Endothelial cell of umbilical vein (primary cell): ENCODE measurements around the gene CD300LB. TPM values are rescaled to one million over a fixed set of nuclear protein-coding genes. Genes with fewer than 3 reads are reported as not detected.

Experiments used
- BruUV-seq: library from RNA; stranded (reverse); fragments of 400-500 nt; replicated peaks from 2 replicates; lab custom pipeline; 2021; lab: Mats Ljungman, UMichigan
- CTCF ChIA-PET: fragments of 300-600, 350-600 bp; sonication (Branson Sonifier 250); formaldehyde crosslinking; loops from one replicate; lab custom pipeline; 2021; ENCODE audit warnings: antibody characterized with exemption, inconsistent platforms; lab: Charles Lee
- POLR2A ChIA-PET: fragments of 300-600, 350-600 bp; sonication (Branson Sonifier 250); formaldehyde crosslinking; loops from one replicate; lab custom pipeline; 2021; ENCODE audit warnings: antibody characterized with exemption, inconsistent platforms; lab: Charles Lee
- DNase-seq: peaks from one replicate; pipeline ENCODE4 v3.0.0-alpha.2; 2011; ENCODE audit warnings: low read depth, low spot score
- FAIRE-seq: peaks from 2 replicates; lab custom pipeline; 2011; peaks lifted over from hg19 to GRCh38; lab: Jason Lieb, UNC
- H2AFZ ChIP-seq: 2 replicates; pipeline ENCODE4 v1.6.0; 2012; ENCODE audit warnings: low read depth, low read length, control low read depth, inconsistent platforms
- H3K27ac ChIP-seq: 2 replicates; pipeline ENCODE4 v1.5.1; 2011; ENCODE audit warnings: low read depth, mild to moderate bottlenecking, control low read depth, low read length, moderate library complexity; ENCODE audit not compliant: insufficient read depth
- H3K27me3 ChIP-seq, 2 experiments: 2 replicates each; pipeline versions ENCODE4 v1.6.0 to v1.6.1; 2011; ENCODE audit warnings: low read length in 2 of 2, mixed read lengths in 1 of 2; ENCODE audit not compliant: control insufficient read depth in 2 of 2, insufficient read depth in 2 of 2
- H3K36me3 ChIP-seq, 2 experiments: 2 replicates in 1 of 2; 3 replicates in 1 of 2; pipeline ENCODE4 v1.5.1; 2011; ENCODE audit warnings: low read length in 2 of 2, mild to moderate bottlenecking in 1 of 2, moderate library complexity in 1 of 2; ENCODE audit not compliant: control insufficient read depth in 2 of 2, insufficient read depth in 2 of 2; ENCODE audit errors: extremely low read depth in 1 of 2
- H3K4me1 ChIP-seq: 3 replicates; pipeline ENCODE4 v1.5.1; 2011; ENCODE audit warnings: mild to moderate bottlenecking, low read length; ENCODE audit not compliant: control insufficient read depth, insufficient read depth; ENCODE audit errors: extremely low read depth
- H3K4me2 ChIP-seq: 2 replicates; pipeline ENCODE4 v1.6.1; 2011; ENCODE audit warnings: low read length, control low read depth, mixed read lengths; ENCODE audit not compliant: insufficient read depth
- H3K4me3 ChIP-seq, 3 experiments: fragments of 200-600 bp in 1 of 3; sonication (generic), shearing (Covaris generic) in 1 of 3; replicated peaks in 1 of 3; 2 replicates each; pipeline ENCODE4 v1.5.1; 2011 to 2016; ENCODE audit warnings: control low read depth in 3 of 3, low read length in 3 of 3, mild to moderate bottlenecking in 2 of 3, inconsistent platforms in 1 of 3, low read depth in 1 of 3, moderate library complexity in 1 of 3; ENCODE audit not compliant: insufficient read depth in 1 of 3
- H3K79me2 ChIP-seq: 2 replicates; pipeline ENCODE4 v1.6.0; 2012; ENCODE audit warnings: low read length, inconsistent platforms; ENCODE audit not compliant: control insufficient read depth, insufficient read depth
- H3K9ac ChIP-seq: replicated peaks from 2 replicates; pipeline ENCODE3; 2011; ENCODE audit warnings: low read length, control low read depth; ENCODE audit not compliant: insufficient read depth; ENCODE audit errors: extremely low read depth
- H3K9me1 ChIP-seq: replicated peaks from 3 replicates; pipeline ENCODE4 v1.6.0; 2011; ENCODE audit warnings: mild to moderate bottlenecking, low read length; ENCODE audit not compliant: control insufficient read depth, insufficient read depth; ENCODE audit errors: extremely low read depth
- H3K9me3 ChIP-seq: replicated peaks from 2 replicates; pipeline ENCODE4 v1.5.1; 2012; ENCODE audit warnings: low read length, inconsistent platforms; ENCODE audit not compliant: control insufficient read depth, insufficient read depth
- H4K20me1 ChIP-seq: replicated peaks from 2 replicates; pipeline ENCODE3; 2011; ENCODE audit warnings: mild to moderate bottlenecking, low read length; ENCODE audit not compliant: control insufficient read depth, insufficient read depth; ENCODE audit errors: extremely low read depth
- EZH2 ChIP-seq: IDR thresholded peaks from 2 replicates; pipeline ENCODE4 v1.6.1; 2012; ENCODE audit warnings: borderline replicate concordance, low read depth, mild to moderate bottlenecking, moderate library complexity, low read length, inconsistent platforms; ENCODE audit not compliant: severe bottlenecking
- FOS ChIP-seq: IDR thresholded peaks from 2 replicates; pipeline ENCODE4 v1.6.1; 2011; ENCODE audit warnings: mild to moderate bottlenecking, low read length, moderate library complexity, borderline replicate concordance; ENCODE audit not compliant: insufficient read depth
- GATA2 ChIP-seq: IDR thresholded peaks from 2 replicates; pipeline ENCODE4 v1.7.0; 2011; ENCODE audit warnings: low read depth, mild to moderate bottlenecking, moderate library complexity, mixed read lengths, low read length; ENCODE audit not compliant: insufficient read length, insufficient read depth
- JUN ChIP-seq: IDR thresholded peaks from 2 replicates; pipeline ENCODE4 v1.6.1; 2011; ENCODE audit warnings: borderline replicate concordance, low read depth; ENCODE audit not compliant: insufficient read length, insufficient read depth
- MYC ChIP-seq: IDR thresholded peaks from one replicate; pipeline ENCODE4 v1.6.1; 2011; ENCODE audit warnings: mild to moderate bottlenecking, low read depth, low read length
- POLR2A ChIP-seq: IDR thresholded peaks from 2 replicates; pipeline ENCODE4 v1.6.1; 2012; ENCODE audit warnings: low read depth, mild to moderate bottlenecking, control low read depth, low read length
- POLR2AphosphoS5 ChIP-seq: IDR thresholded peaks from 2 replicates; pipeline ENCODE4 v1.6.1; 2012; ENCODE audit warnings: low read depth, mild to moderate bottlenecking, control low read depth, low read length, moderate library complexity; ENCODE audit not compliant: insufficient read depth
- dilution Hi-C: fragments of 300-500 bp; cut with MboI; formaldehyde crosslinking; loops from one replicate; pipeline ENCODE4 v1.15.0; 2019; ENCODE audit warnings: low sequenced_read_pairs; ENCODE audit not compliant: extremely low pct_ligation_motif_present
- intact Hi-C: fragments of 100-400 bp; cut with micrococcal nuclease; formaldehyde crosslinking; loops from one replicate; pipeline ENCODE4 v1.10.0; 2022
- polyA plus RNA-seq, 4 experiments: library from polyadenylated mRNA; depleted of rRNA in 3 of 4; stranded (reverse) in 3 of 4; unstranded in 1 of 4; fragments of >200 nt; gene quantifications; 2 replicates each; pipeline versions ENCODE4 v1.2.1 to v1.2.3, GENCODE V29; 2011 to 2012; ENCODE audit warnings: missing spikeins in 1 of 4
- total RNA-seq: library from RNA; stranded (reverse); gene quantifications from 2 replicates; pipeline ENCODE4 v1.2.3, GENCODE V29; 2021
- TF ChIP-seq, protein P1 (sequence below): IDR thresholded peaks from 2 replicates; pipeline ENCODE4 v1.6.1; 2011; ENCODE audit not compliant: insufficient read depth, insufficient read length
- TF ChIP-seq, protein P2 (sequence below), 2 donors: IDR thresholded peaks; 1 replicate in 1 of 2; 2 replicates in 1 of 2; pipeline ENCODE4 v1.5.1; 2011; ENCODE audit warnings: low read length in 2 of 2, mild to moderate bottlenecking in 2 of 2, moderate library complexity in 2 of 2, control low read depth in 1 of 2, inconsistent platforms in 1 of 2, low read depth in 1 of 2; ENCODE audit not compliant: insufficient read depth in 1 of 2; ENCODE audit errors: extremely low read depth in 1 of 2

The CD300LB gene
- total and polyA plus RNA-seq, 2 donors (not counting 3 experiments of a cell fraction or from before 2014, with no cell fraction given), result not detected

DNA sequence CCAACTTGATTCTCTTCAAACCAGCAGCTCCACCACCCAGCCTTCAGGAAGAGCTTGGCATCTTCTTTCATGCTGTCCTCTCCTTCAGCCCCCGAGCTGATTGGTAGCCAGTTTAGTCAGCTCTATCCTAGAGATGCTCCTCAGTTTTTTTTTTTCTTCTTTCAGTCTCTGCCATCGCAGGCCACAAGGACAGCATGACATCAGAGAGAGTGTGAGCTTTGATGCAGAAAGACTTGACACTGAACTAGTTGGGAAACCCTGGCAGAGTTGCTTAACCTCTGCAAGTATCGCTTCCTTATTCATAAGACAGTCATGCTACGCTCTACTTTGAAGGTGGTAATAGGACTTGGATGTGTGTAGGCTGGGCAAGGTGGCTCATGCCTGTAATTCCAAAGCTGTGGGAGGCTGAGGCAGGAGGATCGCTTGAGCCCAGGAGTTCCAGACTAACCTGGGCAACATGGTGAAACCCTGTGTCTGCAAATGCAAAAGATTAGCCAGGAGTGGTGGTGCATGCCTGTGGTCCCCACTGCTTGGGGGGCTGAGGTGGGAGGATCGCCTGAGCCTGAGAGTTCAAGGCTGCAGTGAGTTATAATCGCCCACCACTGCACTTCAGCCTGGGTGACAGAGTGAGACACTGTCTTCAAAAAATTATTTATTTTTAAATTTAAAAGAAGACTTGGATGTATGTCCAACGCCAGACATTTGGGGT is 2.6 kb downstream of the CD300LB start:
- no peak overlapping the region for H3K9ac ChIP-seq
- intact Hi-C loops, result no loop called here
- no peaks in the 10 kb centered on the region for H3K9me3 ChIP-seq
- POLR2A ChIA-PET, result no interaction called here
- CTCF ChIA-PET, result no interaction called here
- no peak overlapping the region for H3K27ac ChIP-seq
- H2AFZ ChIP-seq, result no peak overlapping the region
- no peaks in the 10 kb centered on the region for H3K79me2 ChIP-seq
- H4K20me1 ChIP-seq, result no peaks in the 10 kb centered on the region
- no peaks in the 10 kb centered on the region for H3K4me1 ChIP-seq
- TF ChIP-seq, protein P1, sequence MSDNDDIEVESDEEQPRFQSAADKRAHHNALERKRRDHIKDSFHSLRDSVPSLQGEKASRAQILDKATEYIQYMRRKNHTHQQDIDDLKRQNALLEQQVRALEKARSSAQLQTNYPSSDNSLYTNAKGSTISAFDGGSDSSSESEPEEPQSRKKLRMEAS, result no peak
- TF ChIP-seq GATA2, result no peak
- no peak for TF ChIP-seq FOS
- TF ChIP-seq, protein P2, sequence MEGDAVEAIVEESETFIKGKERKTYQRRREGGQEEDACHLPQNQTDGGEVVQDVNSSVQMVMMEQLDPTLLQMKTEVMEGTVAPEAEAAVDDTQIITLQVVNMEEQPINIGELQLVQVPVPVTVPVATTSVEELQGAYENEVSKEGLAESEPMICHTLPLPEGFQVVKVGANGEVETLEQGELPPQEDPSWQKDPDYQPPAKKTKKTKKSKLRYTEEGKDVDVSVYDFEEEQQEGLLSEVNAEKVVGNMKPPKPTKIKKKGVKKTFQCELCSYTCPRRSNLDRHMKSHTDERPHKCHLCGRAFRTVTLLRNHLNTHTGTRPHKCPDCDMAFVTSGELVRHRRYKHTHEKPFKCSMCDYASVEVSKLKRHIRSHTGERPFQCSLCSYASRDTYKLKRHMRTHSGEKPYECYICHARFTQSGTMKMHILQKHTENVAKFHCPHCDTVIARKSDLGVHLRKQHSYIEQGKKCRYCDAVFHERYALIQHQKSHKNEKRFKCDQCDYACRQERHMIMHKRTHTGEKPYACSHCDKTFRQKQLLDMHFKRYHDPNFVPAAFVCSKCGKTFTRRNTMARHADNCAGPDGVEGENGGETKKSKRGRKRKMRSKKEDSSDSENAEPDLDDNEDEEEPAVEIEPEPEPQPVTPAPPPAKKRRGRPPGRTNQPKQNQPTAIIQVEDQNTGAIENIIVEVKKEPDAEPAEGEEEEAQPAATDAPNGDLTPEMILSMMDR (IDR thresholded peaks at IDR 0.05; ENCODE audit: extremely low read depth in 1 of 2, insufficient read depth in 1 of 2, low read depth in 1 of 2, low read length in 2 of 2), result no peak
- TF ChIP-seq MYC, result no peak
- no peak for TF ChIP-seq POLR2A
- no peak for TF ChIP-seq JUN
- TF ChIP-seq POLR2AphosphoS5, result no peak
- TF ChIP-seq EZH2, result no peak
- H3K4me3 ChIP-seq, result no peak overlapping the region
- no peak for FAIRE-seq
- no peak overlapping the region for H3K4me2 ChIP-seq
- no TSS peak for BruUV-seq
- H3K36me3 ChIP-seq, result no peaks in the 10 kb centered on the region
- dilution Hi-C loops, result no loop called here
- no peaks in the 10 kb centered on the region for H3K9me1 ChIP-seq
- no peak for DNase-seq
- H3K27me3 ChIP-seq, result no peaks in the 10 kb centered on the region
